Stimulated activated CD8-positive, alpha-beta memory T cell treated with anti-CD3 and anti-CD28 coated beads, Interleukin-12 subunit alpha, Interleukin-12 subunit beta, amount 100 ng/mL, for 24 hours (primary cell): ENCODE data around the gene ATP1A1.

ENCODE experiments used
- DNase-seq: peaks from one replicate; pipeline ENCODE4 v3.0.0-alpha.2; 2020; ENCODE audit errors: extremely low read depth

Gene ATP1A1

GRCh38 chr1:116345011-116345410, 28.0 kb upstream of the ATP1A1 start:
- DNase-seq, result no peak

GRCh38 chr1:116345843-116346242, 27.2 kb upstream of the ATP1A1 start:
- no peak for DNase-seq

GRCh38 chr1:116346943-116347673, 25.9 kb upstream of the ATP1A1 start:
- no peak for DNase-seq

- DNase-seq, result no peak
Observed at GRCh38 chr1:116347696-116348095, 25.3 kb upstream of the ATP1A1 start.

- DNase-seq, result no peak
Observed at GRCh38 chr1:116350097-116350645, 22.9 kb upstream of the ATP1A1 start.

GRCh38 chr1:116351914-116352313, 21.1 kb upstream of the ATP1A1 start:
- no peak for DNase-seq

- no peak for DNase-seq
Observed at GRCh38 chr1:116352349-116352813, 20.7 kb upstream of the ATP1A1 start.

- DNase-seq, result no peak
Observed at GRCh38 chr1:116353155-116353554, 19.9 kb upstream of the ATP1A1 start.

GRCh38 chr1:116356067-116356466, 17.0 kb upstream of the ATP1A1 start:
- no peak for DNase-seq

GRCh38 chr1:116356673-116357072, 16.4 kb upstream of the ATP1A1 start:
- DNase-seq, result no peak

- DNase-seq, result no peak
Observed at GRCh38 chr1:116357487-116357886, 15.6 kb upstream of the ATP1A1 start.

- DNase-seq, result no peak
Observed at GRCh38 chr1:116359060-116359830, 13.8 kb upstream of the ATP1A1 start.

GRCh38 chr1:116359871-116360270, 13.2 kb upstream of the ATP1A1 start:
- DNase-seq, result no peak

GRCh38 chr1:116360429-116361173, 12.4 kb upstream of the ATP1A1 start:
- DNase-seq, result no peak

GRCh38 chr1:116361648-116362047, 11.4 kb upstream of the ATP1A1 start:
- DNase-seq, result no peak

- DNase-seq, result no peak
Observed at GRCh38 chr1:116362050-116362449, 11.0 kb upstream of the ATP1A1 start.

- DNase-seq, result no peak
Observed at GRCh38 chr1:116365353-116365780, 7.7 kb upstream of the ATP1A1 start.

GRCh38 chr1:116365857-116366256, 7.2 kb upstream of the ATP1A1 start:
- DNase-seq, result no peak

- no peak for DNase-seq
Observed at GRCh38 chr1:116367256-116367945, 5.6 kb upstream of the ATP1A1 start.

- no peak for DNase-seq
Observed at GRCh38 chr1:116368241-116368640, 4.8 kb upstream of the ATP1A1 start.

GRCh38 chr1:116370181-116370580, 2.9 kb upstream of the ATP1A1 start:
- no peak for DNase-seq
